Nephron (organoid): Measurements from ENCODE around the gene IFNGR1.
A peak's percentile ranks its signal among the peaks of the same experiment; 100 is the strongest.

Experiments used
- H3K27ac Mint-ChIP-seq, 3 experiments: 2 replicates each; pipeline ENCODE4 v1.8.0; 2020; ENCODE audit warnings: mixed read lengths in 3 of 3, mild to moderate bottlenecking in 2 of 3, moderate library complexity in 1 of 3
- H3K27me3 Mint-ChIP-seq: 2 replicates; pipeline ENCODE4 v1.8.0; 2021; ENCODE audit warnings: low read depth, mild to moderate bottlenecking, moderate library complexity, mixed read lengths
- H3K36me3 Mint-ChIP-seq: 2 replicates; pipeline ENCODE4 v1.8.0; 2020; ENCODE audit warnings: low read depth, mixed read lengths
- H3K4me1 Mint-ChIP-seq: 2 replicates; pipeline ENCODE4 v1.8.0; 2020; ENCODE audit warnings: mixed read lengths
- H3K4me3 Mint-ChIP-seq, 3 experiments: 2 replicates each; pipeline ENCODE4 v1.8.0; 2020; ENCODE audit warnings: mild to moderate bottlenecking in 3 of 3, mixed read lengths in 3 of 3, moderate library complexity in 2 of 3
- H3K9me3 Mint-ChIP-seq: 2 replicates; pipeline ENCODE4 v1.8.0; 2020; ENCODE audit warnings: mixed read lengths
- TF ChIP-seq, protein P1 (sequence below), 3 experiments: fragments of 200-600 bp; sonication (generic); IDR thresholded peaks; one replicate each; pipeline ENCODE4 v1.5.0; 2021; ENCODE audit warnings: antibody characterized with exemption in 3 of 3; ENCODE audit not compliant: unreplicated experiment in 3 of 3

Gene IFNGR1

DNA sequence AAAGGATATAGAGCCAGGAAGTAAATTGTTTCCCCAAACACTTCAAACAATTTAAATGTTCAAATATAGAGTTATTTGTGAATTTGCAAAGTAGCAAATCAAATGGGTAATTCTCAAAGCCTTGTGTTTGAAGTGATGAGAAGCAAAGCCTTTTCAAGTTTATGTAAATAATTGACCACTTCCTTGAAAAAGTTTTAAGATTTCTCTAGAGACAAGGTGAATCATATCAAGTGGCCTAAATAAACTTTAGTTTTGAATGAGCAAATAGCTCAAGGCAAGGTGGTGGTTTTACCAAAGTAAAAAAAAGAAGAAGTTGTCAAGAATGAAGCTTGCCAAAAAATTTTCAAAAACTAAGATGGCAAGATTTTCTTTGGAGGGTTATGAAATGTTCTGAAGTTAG, 42.6 kb upstream of the IFNGR1 start:
- Mint-ChIP-seq H3K27me3 (peaks cover 9% of the 10 kb centered on the region), H3K4me1 (peaks cover 4% of the 10 kb centered on the region), H3K36me3 (no peaks in the 10 kb centered on the region), H3K27ac (peak overlapping the region; percentile 25 to 76 (median 47)), H3K9me3 (peaks cover 9% of the 10 kb centered on the region), H3K4me3 (no peak overlapping the region)
- TF ChIP-seq, protein P1, sequence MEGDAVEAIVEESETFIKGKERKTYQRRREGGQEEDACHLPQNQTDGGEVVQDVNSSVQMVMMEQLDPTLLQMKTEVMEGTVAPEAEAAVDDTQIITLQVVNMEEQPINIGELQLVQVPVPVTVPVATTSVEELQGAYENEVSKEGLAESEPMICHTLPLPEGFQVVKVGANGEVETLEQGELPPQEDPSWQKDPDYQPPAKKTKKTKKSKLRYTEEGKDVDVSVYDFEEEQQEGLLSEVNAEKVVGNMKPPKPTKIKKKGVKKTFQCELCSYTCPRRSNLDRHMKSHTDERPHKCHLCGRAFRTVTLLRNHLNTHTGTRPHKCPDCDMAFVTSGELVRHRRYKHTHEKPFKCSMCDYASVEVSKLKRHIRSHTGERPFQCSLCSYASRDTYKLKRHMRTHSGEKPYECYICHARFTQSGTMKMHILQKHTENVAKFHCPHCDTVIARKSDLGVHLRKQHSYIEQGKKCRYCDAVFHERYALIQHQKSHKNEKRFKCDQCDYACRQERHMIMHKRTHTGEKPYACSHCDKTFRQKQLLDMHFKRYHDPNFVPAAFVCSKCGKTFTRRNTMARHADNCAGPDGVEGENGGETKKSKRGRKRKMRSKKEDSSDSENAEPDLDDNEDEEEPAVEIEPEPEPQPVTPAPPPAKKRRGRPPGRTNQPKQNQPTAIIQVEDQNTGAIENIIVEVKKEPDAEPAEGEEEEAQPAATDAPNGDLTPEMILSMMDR (IDR thresholded peaks at IDR 0.05; ENCODE audit: unreplicated experiment in 3 of 3), result no peak

DNA sequence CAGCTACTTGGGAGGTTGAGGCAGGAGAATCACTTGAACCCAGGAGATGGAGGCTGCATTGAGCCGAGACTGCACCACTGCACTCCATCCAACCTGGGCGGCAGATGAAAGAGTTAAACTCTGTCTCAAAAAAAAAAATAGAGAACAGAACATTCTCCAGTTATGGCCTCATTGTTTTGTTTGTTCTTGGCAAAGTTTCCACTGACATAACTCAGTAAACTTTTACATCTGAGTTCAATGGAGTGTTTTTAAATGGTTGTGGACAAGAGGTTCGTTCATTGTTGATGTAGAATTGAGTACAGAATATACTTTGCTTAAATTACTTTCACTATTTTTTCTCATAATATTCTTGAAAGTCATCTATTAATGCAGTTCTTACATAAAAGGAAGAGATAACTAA, 42.2 kb upstream of the IFNGR1 start:
- no peaks in the 10 kb centered on the region for H3K36me3 Mint-ChIP-seq
- H3K9me3 Mint-ChIP-seq, result peaks cover 10% of the 10 kb centered on the region
- peaks cover 9% of the 10 kb centered on the region for H3K27me3 Mint-ChIP-seq
- no peak overlapping the region for H3K4me3 Mint-ChIP-seq
- H3K27ac Mint-ChIP-seq, result peak overlapping the region; percentile 25 to 76 (median 47)
- TF ChIP-seq, protein P1 (IDR thresholded peaks at IDR 0.05; ENCODE audit: unreplicated experiment in 3 of 3), result no peak
- peaks cover 4% of the 10 kb centered on the region for H3K4me1 Mint-ChIP-seq

DNA sequence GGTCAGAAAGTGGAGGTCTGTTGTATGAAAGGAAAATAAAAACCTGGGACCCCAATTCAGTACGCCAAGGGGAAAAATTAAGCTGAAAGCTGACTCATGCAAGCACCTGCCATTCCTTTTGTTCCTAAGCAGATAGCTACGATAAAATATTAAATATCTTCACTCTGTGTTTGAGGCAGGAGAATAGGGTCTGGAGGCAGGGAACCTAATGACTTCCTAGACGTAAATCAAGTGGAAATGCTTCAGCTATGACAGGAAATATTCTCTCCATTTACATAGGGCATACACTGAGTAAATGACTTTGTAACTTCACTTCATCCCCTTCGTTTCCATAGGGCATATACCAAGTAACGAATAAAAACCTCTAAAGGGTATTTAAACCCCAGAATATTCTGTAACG, 41.0 kb upstream of the IFNGR1 start:
- H3K4me3 Mint-ChIP-seq, result no peak overlapping the region
- H3K27ac Mint-ChIP-seq, result no peak overlapping the region
- H3K27me3 Mint-ChIP-seq, result peaks cover 9% of the 10 kb centered on the region
- no peaks in the 10 kb centered on the region for H3K36me3 Mint-ChIP-seq
- H3K4me1 Mint-ChIP-seq, result peaks cover 4% of the 10 kb centered on the region
- TF ChIP-seq, protein P1 (IDR thresholded peaks at IDR 0.05; ENCODE audit: unreplicated experiment in 3 of 3), result no peak
- peaks cover 11% of the 10 kb centered on the region for H3K9me3 Mint-ChIP-seq

DNA sequence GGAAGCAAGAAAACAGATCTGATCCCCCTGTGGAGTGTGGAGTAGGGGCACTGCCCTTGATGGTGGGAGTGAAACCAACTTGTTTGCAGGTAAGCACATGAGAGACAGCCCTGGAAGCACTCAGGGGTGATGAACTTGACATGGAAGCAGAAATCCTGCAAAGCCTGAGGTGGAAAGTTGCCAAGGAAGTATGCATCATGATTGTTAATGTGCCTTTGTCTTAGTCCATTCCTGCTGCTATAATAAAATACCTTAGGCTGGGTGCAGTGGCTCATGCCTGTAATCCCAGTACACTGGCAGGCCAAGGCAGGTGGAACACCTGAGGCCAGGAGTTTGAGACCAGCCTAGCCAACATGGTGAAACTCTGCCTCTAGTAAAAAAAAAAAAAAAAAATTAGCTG, 40.2 kb upstream of the IFNGR1 start:
- H3K27me3 Mint-ChIP-seq, result peaks cover 8% of the 10 kb centered on the region
- H3K27ac Mint-ChIP-seq, result no peak overlapping the region
- TF ChIP-seq, protein P1 (IDR thresholded peaks at IDR 0.05; ENCODE audit: unreplicated experiment in 3 of 3), result no peak
- H3K4me1 Mint-ChIP-seq, result peaks cover 4% of the 10 kb centered on the region
- peaks cover 17% of the 10 kb centered on the region for H3K9me3 Mint-ChIP-seq
- no peaks in the 10 kb centered on the region for H3K36me3 Mint-ChIP-seq
- no peak overlapping the region for H3K4me3 Mint-ChIP-seq

DNA sequence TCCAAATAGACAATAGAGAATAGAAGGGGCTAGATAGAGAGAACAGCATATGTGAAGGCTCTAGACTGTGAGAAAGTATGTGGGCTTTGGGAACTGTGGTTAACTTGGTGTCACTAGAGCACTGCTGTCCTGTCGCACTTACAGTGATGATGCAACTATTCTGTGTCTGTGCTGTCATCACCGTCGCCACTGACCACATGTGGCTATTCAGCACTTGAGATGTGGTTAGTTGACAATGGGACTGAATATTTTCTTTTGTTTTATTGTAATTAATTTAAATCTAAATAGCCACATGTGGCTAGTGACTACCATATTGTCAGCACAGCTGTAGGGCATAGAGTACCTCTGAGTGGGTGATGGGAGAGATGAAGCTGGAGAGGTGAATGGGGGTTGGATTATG, 39.0 kb upstream of the IFNGR1 start:
- H3K27ac Mint-ChIP-seq, result no peak overlapping the region
- H3K4me1 Mint-ChIP-seq, result peaks cover 4% of the 10 kb centered on the region
- TF ChIP-seq, protein P1 (IDR thresholded peaks at IDR 0.05; ENCODE audit: unreplicated experiment in 3 of 3), result no peak
- no peak overlapping the region for H3K4me3 Mint-ChIP-seq
- H3K36me3 Mint-ChIP-seq, result no peaks in the 10 kb centered on the region
- H3K27me3 Mint-ChIP-seq, result peaks cover 3% of the 10 kb centered on the region
- H3K9me3 Mint-ChIP-seq, result peaks cover 25% of the 10 kb centered on the region

DNA sequence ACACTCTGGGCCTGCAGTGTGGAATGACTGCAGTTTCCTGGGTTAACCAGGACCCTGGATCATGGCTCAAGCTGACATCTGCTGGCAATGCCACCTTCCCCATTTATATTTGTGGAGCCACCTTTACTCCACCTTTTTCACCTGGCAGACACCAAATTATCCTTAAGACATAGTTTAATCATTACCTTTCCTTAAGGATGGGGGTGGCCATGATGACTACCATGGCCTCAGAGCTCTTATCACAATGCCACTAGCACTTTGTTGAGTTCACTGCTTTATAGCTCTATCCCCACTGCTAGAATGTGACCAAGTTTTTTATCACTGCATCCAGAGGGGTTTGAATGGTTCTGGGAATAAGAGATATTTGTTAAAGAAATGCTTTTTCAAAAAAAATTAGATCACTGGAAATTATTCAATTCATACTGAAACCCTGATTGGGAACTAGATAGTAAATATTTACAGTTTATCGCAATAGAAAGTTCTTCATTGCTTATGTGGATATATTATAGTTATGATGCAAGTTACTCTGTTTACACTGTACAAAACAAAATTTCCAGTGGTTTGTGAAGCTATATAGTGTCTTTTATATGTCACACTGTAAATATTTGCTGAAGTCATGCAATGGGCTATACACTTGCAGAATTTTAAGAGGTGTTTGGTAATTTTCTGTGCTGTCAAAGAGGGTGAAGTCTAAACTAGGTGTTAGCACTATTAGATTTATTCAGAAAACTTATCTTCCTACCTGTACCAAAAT, 37.3 kb upstream of the IFNGR1 start:
- Mint-ChIP-seq H3K27ac (no peak overlapping the region), H3K9me3 (peaks cover 25% of the 10 kb centered on the region), H3K4me1 (peaks cover 3% of the 10 kb centered on the region), H3K4me3 (no peak overlapping the region), H3K36me3 (no peaks in the 10 kb centered on the region), H3K27me3 (peaks cover 3% of the 10 kb centered on the region)
- TF ChIP-seq, protein P1 (IDR thresholded peaks at IDR 0.05; ENCODE audit: unreplicated experiment in 3 of 3), result no peak
